Measurements from ENCODE around the gene PPM1L. TPM values are rescaled to one million over a fixed set of nuclear protein-coding genes. Genes with fewer than 3 reads are reported as not detected.

PPM1L gene
- total and polyA plus RNA-seq, 7 donors: 6.2 to 76.1 (median 66.0) TPM

GRCh38 chr3:160869825-160870224 lies 113.8 kb downstream of the PPM1L start:
- Histone ChIP-seq H3K27me3 (ENCODE audit: insufficient read depth in 3 of 3, low read length in 2 of 3) (no peaks in the 10 kb centered on the region), H3K4me1 (peaks cover 61% of the 10 kb centered on the region), H3K9me3 (no peaks in the 10 kb centered on the region), H3K27ac (peak overlapping the region; percentile 94), H3K36me3 (ENCODE audit: insufficient read depth in 1 of 2, low read depth in 1 of 2) (no peaks in the 10 kb centered on the region), H3K4me3 (peak overlapping the region; percentile 61)
- intact Hi-C loops (cut with DNase I): loop anchor here (2.0 to 10.0 kb wide), 5 partner anchors 15 to 113 kb away; partner anchors contain the start of gene PPM1L (in 1 of the 2)
- no peak for TF ChIP-seq CTCF (IDR thresholded peaks at IDR 0.05)
- DNase-seq: peak; percentile 39 to 75
- ATAC-seq: peak; percentile 92 to 95 (median 94)
- WGBS, 3 donors: 18 to 31% (median 31%) methylated on average over 2 of the region's 2 CpGs

GRCh38 chr3:160870327-160870726 lies 114.3 kb downstream of the PPM1L start:
- Histone ChIP-seq H3K27ac (peak overlapping the region; percentile 94), H3K27me3 (ENCODE audit: insufficient read depth in 3 of 3, low read length in 2 of 3) (no peaks in the 10 kb centered on the region), H3K4me3 (peak overlapping the region; percentile 61), H3K4me1 (peaks cover 66% of the 10 kb centered on the region), H3K36me3 (ENCODE audit: insufficient read depth in 1 of 2, low read depth in 1 of 2) (no peaks in the 10 kb centered on the region), H3K9me3 (no peaks in the 10 kb centered on the region)
- intact Hi-C loops (cut with DNase I): loop anchor here (2.0 to 10.0 kb wide), 4 partner anchors 14 to 113 kb away; partner anchors contain the start of gene PPM1L (in 1 of the 2)
- ATAC-seq: peak; percentile 80 to 83 (median 82)
- WGBS, 3 donors: 17 to 24% (median 20%) methylated on average over 4 of the region's 4 CpGs
- DNase-seq: no peak
- no peak for TF ChIP-seq CTCF (IDR thresholded peaks at IDR 0.05)

GRCh38 chr3:160874736-160875135 lies 118.7 kb downstream of the PPM1L start:
- Histone ChIP-seq H3K9me3 (peaks cover 8% of the 10 kb centered on the region), H3K27ac (no peak overlapping the region), H3K27me3 (ENCODE audit: insufficient read depth in 3 of 3, low read length in 2 of 3) (no peaks in the 10 kb centered on the region), H3K4me1 (peaks cover 57% of the 10 kb centered on the region), H3K4me3 (no peak overlapping the region), H3K36me3 (ENCODE audit: insufficient read depth in 1 of 2, low read depth in 1 of 2) (no peaks in the 10 kb centered on the region)
- no peak for DNase-seq
- no peak for TF ChIP-seq CTCF (IDR thresholded peaks at IDR 0.05)
- intact Hi-C loops (cut with DNase I): loop anchor here (5.0 to 10.0 kb wide), 3 partner anchors 50 to 117 kb away; partner anchors contain the start of gene PPM1L (in 1 of the 2)
- ATAC-seq: peak in 2 of 4 donors; percentile 38 to 44

GRCh38 chr3:160876643-160877042 lies 120.6 kb downstream of the PPM1L start:
- H3K4me3 ChIP-seq: no peak overlapping the region
- H3K9me3 ChIP-seq: peaks cover 8% of the 10 kb centered on the region
- H3K27me3 ChIP-seq (ENCODE audit: insufficient read depth in 3 of 3, low read length in 2 of 3): no peaks in the 10 kb centered on the region
- DNase-seq (no peak), ATAC-seq (peak in 3 of 4 donors; percentile 42 to 51 (median 48))
- 22 to 24% (median 23%) methylated on average over 2 of the region's 2 CpGs for WGBS, 3 donors
- H3K27ac ChIP-seq: no peak overlapping the region
- H3K36me3 ChIP-seq (ENCODE audit: insufficient read depth in 1 of 2, low read depth in 1 of 2): no peaks in the 10 kb centered on the region
- intact Hi-C loops (cut with DNase I): loop anchor here in 1 of 2 donors (10.0 kb wide), 2 partner anchors 48 to 72 kb away; no protein-coding TSS in a partner anchor
- no peak for TF ChIP-seq CTCF (IDR thresholded peaks at IDR 0.05)
- peaks cover 44% of the 10 kb centered on the region for H3K4me1 ChIP-seq

DNA sequence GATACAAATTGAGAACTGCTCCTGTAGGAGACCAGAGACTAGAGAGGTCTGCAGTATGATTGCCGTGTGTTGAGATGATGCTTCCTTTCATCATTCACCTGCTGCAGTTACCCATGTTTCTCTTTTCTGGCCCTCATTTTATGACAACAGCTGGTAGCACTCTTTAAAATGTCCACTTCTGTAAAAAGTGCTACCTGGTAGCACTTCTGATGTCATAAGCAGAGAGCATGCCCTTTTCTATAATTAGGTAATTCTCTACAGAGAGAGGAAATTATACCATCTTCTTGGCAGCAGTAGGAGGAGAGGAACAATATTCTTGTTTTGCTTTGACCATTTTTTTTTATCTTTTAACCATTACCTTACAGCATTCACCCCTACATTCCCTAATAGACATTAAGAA lies 123.8 kb downstream of the PPM1L start:
- H3K36me3 ChIP-seq (ENCODE audit: insufficient read depth in 1 of 2, low read depth in 1 of 2): no peaks in the 10 kb centered on the region
- H3K27me3 ChIP-seq (ENCODE audit: insufficient read depth in 3 of 3, low read length in 2 of 3): no peaks in the 10 kb centered on the region
- ATAC-seq (no peak), DNase-seq (no peak)
- H3K4me1 ChIP-seq: peaks cover 46% of the 10 kb centered on the region
- H3K9me3 ChIP-seq: peaks cover 8% of the 10 kb centered on the region
- H3K27ac ChIP-seq: no peak overlapping the region
- intact Hi-C loops (cut with DNase I): loop anchor here (5.0 to 10.0 kb wide), 4 partner anchors 38 to 125 kb away; partner anchors contain the start of gene PPM1L (in 1 of the 2)
- TF ChIP-seq CTCF (IDR thresholded peaks at IDR 0.05): no peak
- no peak overlapping the region for H3K4me3 ChIP-seq
- WGBS, 3 donors: 65 to 85% (median 77%) methylated on average over 1 of the region's 1 CpG

All from psoas muscle (tissue), 8 donors.